GM11168 (cell line): ENCODE measurements around the gene LAMTOR3.

Experiments used
- in situ Hi-C: fragments of 300-500 bp; cut with MboI; formaldehyde crosslinking; loops from one replicate; pipeline ENCODE4 v1.12.0; 2022; ENCODE audit warnings: low sequenced_read_pairs; ENCODE audit not compliant: unreplicated experiment

Gene LAMTOR3

GRCh38 chr4:99868126-99868596 is 26.1 kb downstream of the LAMTOR3 start:
- in situ Hi-C loops: no loop called here

DNA sequence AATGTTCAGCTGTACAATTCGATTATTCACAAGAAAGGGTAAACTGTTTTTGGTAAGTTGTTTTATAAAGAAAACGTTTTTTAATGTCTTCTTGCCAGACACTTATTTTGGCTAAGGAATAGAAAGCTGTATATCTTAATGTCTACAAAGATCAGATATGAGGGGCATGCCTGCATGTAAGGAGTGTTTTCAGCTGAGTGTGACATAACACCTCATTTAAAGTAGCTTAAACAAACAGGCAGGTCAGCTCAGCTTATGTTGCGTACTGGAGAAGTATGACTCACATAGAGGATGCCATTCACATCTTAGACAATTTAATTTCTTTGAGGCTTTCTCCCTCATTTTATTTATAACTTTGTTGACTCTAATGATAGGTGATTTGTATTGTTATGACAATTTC is 30.4 kb downstream of the LAMTOR3 start:
- in situ Hi-C loops: no loop called here

GRCh38 chr4:99861120-99861905 is 32.9 kb downstream of the LAMTOR3 start:
- in situ Hi-C loops: no loop called here

GRCh38 chr4:99860521-99860920 is 33.7 kb downstream of the LAMTOR3 start:
- in situ Hi-C loops: no loop called here

DNA sequence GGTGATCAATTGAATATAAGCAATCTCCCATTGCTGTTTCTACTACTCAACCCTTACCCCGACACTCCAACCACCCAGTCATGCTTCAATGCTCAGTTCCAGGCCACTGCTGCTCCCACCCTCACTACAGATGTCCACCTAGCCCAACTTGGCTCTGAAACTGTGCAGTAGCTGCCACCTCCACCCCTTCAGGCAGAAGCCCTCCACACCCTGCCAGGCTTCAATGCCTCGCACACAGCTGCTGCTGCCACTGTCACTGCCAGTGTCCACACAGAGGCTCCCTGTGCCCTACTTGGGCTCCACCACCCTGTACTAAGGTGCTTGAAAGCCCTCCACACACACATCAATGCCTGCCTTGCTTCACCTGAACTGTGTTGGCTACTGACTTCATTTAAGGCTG is 34.6 kb downstream of the LAMTOR3 start:
- in situ Hi-C loops: no loop called here

- in situ Hi-C loops: no loop called here
Measured at GRCh38 chr4:99857307-99857706, 36.9 kb downstream of the LAMTOR3 start.

DNA sequence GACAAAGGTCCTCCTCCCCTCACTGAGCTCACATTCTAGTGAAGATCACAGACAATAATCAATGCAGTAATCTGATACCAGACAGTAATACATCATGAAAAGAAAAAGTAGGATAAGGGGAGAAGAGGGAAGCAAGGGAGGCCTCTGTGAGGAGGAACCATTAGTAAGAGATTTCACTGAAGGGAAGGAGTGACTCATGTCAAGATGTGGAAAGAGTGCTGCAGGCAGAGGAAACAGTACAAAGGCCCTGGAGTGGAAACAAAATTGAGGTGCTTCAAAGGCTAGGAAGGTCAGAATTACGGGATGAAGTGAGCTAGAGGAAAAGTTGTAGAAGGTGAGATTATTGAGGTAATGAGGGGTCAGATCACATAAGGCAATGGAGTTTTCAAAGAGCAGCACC is 38.1 kb downstream of the LAMTOR3 start:
- in situ Hi-C loops: no loop called here

- in situ Hi-C loops: no loop called here
Measured at GRCh38 chr4:99855678-99856077, 38.5 kb downstream of the LAMTOR3 start.

DNA sequence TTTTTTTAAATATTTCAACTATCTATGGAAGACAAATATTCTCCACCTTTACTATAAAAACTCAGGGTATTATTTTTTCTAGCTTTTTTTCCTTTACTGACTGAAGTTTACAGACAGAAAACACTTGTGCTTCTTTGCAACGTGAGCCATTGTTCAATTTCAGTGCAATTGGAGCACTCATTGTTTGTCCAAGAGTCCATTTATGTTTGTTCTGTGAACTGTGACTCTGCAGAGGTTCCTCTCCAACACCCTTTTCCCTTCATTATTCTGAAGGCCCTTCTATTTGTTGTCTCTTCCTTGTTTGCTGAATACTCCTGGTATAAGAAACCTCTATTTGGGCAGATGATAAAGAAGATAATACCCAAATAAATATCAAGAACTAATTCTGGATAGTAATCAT is 40.2 kb downstream of the LAMTOR3 start:
- in situ Hi-C loops: no loop called here

GRCh38 chr4:99853190-99853589 is 41.0 kb downstream of the LAMTOR3 start:
- in situ Hi-C loops: no loop called here

GRCh38 chr4:99852199-99852749 is 42.0 kb downstream of the LAMTOR3 start:
- in situ Hi-C loops: no loop called here

DNA sequence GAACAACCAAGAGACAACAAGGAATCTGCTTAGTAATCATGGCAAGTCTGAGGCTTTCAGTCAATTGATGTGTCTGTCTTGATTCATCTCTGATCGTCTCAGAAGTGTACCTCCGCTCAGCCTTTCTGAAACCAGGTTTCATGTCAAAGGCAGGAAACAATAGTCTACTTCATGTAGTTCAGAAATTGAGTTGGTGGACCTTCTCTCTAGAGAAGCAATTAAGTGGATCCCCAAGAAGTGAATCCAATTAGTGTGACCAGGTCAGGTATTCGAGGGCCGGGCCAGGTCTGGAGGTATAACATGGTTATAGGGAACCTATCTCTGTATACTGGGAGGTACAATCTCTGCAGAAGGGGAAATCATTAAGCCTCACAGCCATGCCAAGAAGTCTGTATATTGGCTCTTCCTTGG is 45.6 kb downstream of the LAMTOR3 start:
- in situ Hi-C loops: no loop called here

- in situ Hi-C loops: no loop called here
Measured at GRCh38 chr4:99847362-99847976, 46.8 kb downstream of the LAMTOR3 start.

DNA sequence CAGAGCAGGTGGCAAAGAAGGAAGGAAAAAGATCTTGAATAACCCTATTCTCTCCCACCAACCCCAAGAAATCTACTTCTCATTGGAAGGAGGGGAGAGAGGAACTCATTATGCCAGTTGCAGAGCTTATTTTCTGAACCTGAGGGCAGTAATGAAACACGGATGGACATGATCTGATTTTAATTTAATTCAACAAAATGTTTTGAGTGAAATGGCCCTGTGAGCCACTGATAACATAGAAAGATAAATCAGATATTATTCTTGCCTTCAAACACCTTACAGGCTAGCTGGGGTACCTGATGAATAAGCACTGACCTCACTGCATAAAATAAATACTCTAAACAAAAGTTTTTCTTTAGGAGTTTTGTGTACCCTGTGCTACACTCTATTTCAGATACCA is 47.3 kb downstream of the LAMTOR3 start:
- in situ Hi-C loops: no loop called here

DNA sequence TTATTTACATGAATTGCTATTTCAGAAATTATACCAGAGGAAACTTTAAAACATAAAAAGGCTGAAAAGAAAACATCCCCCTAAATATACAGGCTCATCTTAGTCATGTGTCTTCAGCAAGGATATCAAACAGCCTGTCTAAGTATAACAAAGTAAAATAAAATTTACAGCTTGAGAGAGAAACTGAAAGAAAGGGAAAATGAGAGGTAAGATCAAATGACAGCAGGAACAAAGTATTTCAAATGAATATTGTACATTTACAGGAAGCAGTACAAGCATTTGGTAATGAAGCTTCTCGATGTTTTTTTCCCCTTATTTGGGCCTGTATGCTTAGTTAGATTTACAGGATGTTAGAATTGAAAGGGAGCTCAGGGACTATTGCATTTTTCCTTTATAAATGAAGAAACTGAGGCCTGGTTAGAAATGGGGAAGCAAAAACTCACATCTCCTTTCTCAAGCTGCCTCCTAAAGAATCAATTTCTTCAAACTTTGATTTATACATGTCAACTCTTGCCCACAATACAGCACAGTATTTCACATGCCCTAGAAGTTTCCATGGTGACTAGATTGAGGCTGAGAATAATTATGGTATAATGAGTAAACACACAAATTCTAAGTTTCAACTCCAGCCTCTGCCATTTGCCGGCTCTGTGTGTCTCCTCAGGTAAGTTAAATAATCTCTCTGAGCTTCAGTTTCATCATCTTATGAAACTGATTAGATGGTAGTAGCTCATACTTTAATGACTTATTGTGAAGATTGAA is 48.3 kb downstream of the LAMTOR3 start:
- in situ Hi-C loops: no loop called here

GRCh38 chr4:99845179-99845578 is 49.0 kb downstream of the LAMTOR3 start:
- in situ Hi-C loops: no loop called here

- in situ Hi-C loops: no loop called here
Measured at GRCh38 chr4:99844048-99844447, 50.2 kb downstream of the LAMTOR3 start.

DNA sequence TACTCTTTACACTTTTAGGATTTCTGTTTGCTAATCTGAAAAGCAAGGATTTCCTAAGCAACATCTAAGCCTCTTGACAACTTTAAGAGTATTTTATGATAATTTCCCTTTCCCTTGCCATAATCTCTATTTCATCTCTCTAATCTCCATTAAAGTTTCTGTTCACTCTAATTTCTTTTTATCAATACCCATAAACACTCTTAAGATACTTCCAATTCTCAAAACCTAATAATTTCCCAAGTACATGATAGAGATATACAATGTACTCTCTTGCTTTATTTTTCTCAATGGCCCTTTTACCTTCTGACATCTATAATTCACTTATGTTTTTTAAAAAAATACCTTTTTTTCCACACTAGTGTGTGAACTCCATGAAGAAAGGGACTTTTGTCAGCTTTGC is 50.8 kb downstream of the LAMTOR3 start:
- in situ Hi-C loops: no loop called here

DNA sequence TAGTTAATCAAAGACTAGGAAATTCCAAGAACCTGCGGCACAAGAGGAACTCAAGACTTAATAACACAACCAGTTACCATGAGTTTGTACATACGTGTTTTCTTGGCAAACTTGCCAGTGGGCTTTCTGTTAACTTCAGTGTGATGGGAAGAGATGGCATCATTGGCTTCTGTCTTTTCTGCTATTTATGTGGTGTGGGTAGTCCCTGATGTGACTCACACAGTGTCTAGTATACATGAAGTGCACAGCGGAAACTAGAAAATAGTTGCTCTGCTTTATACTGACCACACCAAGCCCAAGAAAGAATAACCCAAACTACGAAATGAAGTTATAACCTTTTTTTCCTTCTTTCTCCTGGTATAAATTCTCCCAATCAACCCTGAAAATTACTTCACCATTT is 53.1 kb downstream of the LAMTOR3 start:
- in situ Hi-C loops: no loop called here

DNA sequence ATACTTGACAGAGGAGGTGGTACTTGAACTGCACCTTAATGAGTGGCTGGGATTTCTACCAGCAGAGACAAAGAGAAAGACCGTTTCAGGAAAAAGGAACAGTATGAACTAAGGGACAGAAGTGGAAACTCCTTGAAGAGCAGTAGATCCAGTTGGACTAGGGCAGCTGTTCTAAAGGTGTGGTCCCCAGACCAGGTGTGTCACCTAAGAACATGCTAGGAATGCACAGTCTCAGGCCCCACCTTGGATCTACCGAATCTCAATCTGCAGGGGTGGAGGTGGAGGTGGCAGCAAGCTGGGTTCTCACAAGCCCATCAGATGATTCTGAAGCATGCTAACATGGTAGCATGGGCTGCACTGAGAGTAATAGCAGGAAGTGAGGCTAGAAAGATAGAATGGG is 55.3 kb downstream of the LAMTOR3 start:
- in situ Hi-C loops: no loop called here

GRCh38 chr4:99835942-99836341 is 58.3 kb downstream of the LAMTOR3 start:
- in situ Hi-C loops: no loop called here
